Urothelium cell line (cell line): Measurements from ENCODE around the gene RSPRY1.

Experiments
- DNase-seq: peaks from one replicate; pipeline ENCODE4 v3.0.0; 2011; ENCODE audit warnings: low spot score, mixed read lengths
- FAIRE-seq: peaks from 2 replicates; lab custom pipeline; 2011; peaks lifted over from hg19 to GRCh38; lab: Jason Lieb, UNC

RSPRY1 gene

DNA sequence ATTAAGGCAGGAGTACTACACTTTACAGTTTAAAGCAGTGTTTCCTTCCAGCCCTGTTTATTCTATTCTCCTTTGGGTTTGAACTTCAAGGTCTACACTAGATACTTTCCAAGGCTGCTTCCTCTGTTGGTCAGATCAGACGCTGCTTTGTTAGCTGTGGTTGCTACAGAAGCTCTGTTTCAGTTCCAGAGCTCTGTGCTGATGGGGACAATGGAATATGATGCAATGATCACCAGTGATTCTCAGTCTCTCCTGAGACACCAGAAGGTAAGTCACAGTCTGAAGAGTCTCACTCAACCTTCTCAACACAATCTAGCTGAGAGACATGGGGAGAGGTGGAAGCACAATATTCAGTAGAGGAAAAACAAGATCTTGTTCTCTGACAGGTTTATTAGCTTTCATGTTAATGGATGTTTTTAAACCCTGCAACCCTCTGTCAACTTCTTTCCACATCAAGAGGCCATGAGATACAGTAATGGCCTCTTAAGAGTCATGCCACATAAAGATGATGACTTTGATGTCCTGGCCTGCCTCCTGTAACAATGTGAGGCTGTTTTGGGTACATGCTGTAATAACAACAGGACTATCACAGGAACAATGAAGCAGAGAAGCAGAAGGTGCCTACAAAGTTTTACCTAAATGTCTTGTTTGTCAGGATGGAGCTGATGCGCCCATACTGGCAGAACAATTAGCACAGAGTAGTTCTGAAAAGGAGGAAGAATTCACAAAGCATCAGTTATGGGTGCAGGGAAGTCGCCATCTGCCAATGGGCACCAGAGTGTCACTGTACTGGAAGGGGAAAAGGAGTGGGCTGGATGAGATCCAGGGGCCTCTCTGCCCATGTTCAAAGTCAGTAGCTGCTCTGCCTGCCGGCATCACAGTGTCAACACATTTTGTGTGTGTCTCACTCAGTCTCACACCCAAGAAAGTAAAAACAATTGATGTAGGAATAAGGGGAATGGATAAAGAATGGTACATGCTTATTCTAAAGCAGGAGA is 33.7 kb upstream of the RSPRY1 start:
- FAIRE-seq (no peak), DNase-seq (no peak)

DNA sequence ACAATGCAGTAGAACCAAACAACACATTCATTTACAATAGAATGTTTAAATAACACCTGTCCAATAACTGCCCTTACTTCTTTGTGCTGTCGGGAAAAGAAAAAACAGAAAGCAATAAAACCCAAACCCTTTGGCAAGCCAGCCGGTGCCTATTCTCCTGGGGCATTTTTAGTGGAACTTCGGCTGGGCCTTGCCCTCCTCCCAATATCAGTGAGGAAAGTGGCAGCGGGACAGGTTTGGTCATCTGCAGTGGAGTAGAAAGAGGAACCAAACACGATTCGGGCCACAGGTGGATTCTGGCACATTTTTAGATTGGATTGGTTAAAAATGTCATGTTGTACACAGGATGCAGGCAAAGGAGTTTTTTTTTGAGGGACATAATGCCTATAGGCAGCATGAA is 32.3 kb upstream of the RSPRY1 start:
- DNase-seq (no peak), FAIRE-seq (no peak)

GRCh38 chr16:57155702-57156350 is 30.3 kb upstream of the RSPRY1 start:
- DNase-seq, result no peak
- no peak for FAIRE-seq

DNA sequence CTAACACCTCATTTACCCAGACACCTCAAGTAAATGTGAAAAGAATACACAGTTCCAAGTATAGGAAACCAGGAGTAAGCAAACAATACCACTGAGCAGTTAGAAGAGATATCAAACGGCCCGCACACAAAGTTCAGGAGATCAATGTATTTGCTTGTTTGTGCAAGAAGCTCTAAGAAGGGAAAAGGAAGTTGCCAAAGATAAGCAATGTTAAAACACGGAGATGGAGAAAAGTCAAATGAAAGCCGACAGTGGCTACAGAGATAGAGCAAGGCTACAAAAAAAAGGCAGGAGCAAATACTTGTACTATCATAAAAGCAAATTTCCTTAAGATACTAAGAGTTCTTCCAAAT is 29.8 kb upstream of the RSPRY1 start:
- FAIRE-seq (no peak), DNase-seq (no peak)

DNA sequence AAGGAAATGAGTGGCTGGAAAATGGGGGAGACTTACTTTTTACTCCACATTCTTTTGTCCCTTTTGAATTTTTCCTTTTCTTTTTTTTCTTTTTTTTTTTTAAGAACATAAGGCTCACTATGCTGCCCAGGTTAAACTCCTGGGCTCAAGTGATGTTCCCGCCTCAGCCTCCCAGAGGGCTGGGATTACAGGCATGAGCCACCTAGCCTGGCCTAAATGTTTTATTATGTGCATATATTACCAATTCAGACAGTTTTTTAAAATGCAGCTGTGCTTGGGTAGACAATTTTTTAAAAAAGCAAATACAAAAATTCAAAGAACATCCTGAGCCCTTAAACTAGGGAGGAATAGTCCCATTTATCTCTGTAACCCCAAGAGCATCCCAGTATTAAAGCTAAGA is 28.6 kb upstream of the RSPRY1 start:
- DNase-seq (no peak), FAIRE-seq (no peak)

GRCh38 chr16:57159447-57159846 is 26.7 kb upstream of the RSPRY1 start:
- no peak for DNase-seq
- no peak for FAIRE-seq

DNA sequence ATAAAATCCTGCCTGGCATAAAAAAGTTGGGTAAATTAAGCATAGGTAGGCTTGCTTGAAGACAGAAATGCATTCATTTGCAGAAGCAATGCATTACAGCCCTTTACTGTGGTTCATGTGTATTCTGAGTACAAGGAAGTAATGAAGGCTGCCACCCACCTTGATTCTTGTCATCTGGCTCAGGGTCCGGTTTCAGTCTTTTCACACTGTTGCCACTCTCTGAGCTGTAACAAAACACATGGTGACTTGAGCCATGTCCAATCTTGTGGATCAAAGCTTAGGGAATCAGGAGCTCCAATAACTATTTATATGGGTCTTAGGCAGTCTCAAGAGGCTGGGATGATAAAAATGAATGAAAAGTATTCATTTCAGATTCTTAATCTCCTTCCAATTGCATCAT is 22.3 kb upstream of the RSPRY1 start:
- DNase-seq (no peak), FAIRE-seq (no peak)

GRCh38 chr16:57165483-57165882 is 20.6 kb upstream of the RSPRY1 start:
- FAIRE-seq (no peak), DNase-seq (no peak)

- DNase-seq, result no peak
- FAIRE-seq, result no peak
Observed at GRCh38 chr16:57165938-57166337, 20.2 kb upstream of the RSPRY1 start.

- DNase-seq (no peak), FAIRE-seq (no peak)
Observed at GRCh38 chr16:57166451-57166850, 19.7 kb upstream of the RSPRY1 start.

- FAIRE-seq (no peak), DNase-seq (no peak)
Observed at GRCh38 chr16:57166951-57167350, 19.2 kb upstream of the RSPRY1 start.

DNA sequence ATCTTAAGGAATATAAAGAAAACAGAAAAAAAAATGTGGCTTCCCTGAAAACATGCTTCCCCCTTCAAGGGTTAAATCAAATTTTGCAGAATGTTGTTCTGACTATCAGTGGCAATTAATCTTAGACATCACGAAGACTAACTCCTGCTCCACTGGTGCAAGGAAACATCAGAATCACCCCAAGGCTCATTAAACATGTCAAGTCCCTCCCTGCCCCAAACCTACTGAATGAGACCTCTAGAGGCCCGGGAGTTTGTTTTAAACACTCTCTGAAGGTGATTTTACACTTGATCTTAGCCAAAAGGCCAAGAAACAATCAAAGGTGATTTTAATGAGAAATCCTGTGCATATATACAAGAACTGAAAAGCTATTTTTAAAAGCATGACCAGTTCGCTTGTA is 18.6 kb upstream of the RSPRY1 start:
- FAIRE-seq (no peak), DNase-seq (no peak)

DNA sequence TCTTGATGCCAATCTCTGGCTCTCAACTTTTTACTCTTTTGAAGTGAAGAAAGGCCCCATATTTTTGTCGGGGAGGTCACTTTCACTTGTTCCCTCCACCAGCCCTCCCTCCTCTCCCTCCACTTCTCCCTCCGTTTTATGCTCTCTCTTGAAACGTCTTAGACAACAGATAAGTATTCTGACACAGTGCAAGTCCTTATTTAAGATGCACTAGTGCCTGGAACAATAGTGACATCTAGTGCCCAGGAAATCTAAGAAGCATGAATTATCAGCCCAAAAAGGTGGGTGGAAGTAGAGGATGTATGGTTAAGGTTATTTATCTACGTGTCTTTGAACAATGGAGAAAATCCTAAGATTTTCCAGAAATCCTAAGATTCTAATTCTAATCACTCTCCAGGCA is 18.2 kb upstream of the RSPRY1 start:
- DNase-seq (no peak), FAIRE-seq (no peak)

GRCh38 chr16:57169327-57169726 is 16.8 kb upstream of the RSPRY1 start:
- no peak for FAIRE-seq

GRCh38 chr16:57172721-57173290 is 13.3 kb upstream of the RSPRY1 start:
- FAIRE-seq, result no peak
- DNase-seq, result no peak

More at GRCh38 chr16:57169327-57169726, 16.8 kb upstream of the RSPRY1 start:
- no peak for DNase-seq

DNA sequence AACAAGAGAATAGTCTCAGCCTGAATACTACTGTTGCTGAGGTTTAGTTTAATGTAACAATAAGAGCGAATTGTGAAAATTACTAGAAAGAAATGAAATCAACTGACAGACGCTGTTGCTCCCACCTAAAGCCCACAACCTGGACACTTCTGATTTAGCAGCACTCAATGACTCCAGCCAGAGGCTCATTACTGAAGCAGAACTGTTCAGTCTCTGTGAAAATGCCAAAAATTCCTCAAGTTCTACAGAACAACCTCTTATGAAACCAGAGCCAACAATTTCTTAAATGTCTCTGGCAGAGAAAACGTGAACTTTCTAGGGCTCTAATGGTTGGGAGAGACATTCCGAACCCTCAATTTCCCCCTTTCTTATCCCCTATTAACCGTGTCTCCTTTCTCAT is 10.2 kb upstream of the RSPRY1 start:
- DNase-seq, result no peak
- no peak for FAIRE-seq

GRCh38 chr16:57178196-57178595 is 7.9 kb upstream of the RSPRY1 start:
- FAIRE-seq (no peak), DNase-seq (no peak)

GRCh38 chr16:57178793-57179212 is 7.3 kb upstream of the RSPRY1 start:
- no peak for FAIRE-seq

DNA sequence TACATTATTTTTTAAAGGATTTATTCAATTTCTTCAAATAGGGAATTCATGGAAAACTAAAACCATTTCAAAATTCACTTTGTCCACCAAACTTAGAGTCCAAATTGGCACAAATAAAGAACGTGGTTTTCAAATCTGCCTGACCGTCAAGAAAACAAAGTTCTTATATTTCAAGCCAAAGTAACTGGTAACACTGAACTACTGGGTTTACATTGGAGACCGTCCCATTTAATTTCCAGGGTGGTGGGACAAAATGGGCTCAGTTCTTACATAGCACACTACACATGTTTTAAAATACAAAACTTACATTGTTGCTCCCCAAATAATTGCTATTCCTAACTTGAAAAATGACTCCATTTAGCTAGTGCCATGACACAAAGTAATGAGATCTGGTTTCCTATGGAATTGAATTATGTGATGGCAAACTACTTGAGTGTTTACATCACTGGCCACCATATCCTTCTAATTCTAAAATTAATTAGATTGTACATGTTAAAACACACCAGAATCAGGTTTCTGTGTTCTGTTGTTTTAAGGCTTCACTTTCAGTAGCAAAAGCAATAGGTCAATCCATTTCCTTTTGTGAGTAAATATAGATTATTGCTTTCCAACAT is 6.8 kb upstream of the RSPRY1 start:
- DNase-seq (no peak), FAIRE-seq (no peak)

More at GRCh38 chr16:57178793-57179212, 7.3 kb upstream of the RSPRY1 start:
- DNase-seq, result no peak

DNA sequence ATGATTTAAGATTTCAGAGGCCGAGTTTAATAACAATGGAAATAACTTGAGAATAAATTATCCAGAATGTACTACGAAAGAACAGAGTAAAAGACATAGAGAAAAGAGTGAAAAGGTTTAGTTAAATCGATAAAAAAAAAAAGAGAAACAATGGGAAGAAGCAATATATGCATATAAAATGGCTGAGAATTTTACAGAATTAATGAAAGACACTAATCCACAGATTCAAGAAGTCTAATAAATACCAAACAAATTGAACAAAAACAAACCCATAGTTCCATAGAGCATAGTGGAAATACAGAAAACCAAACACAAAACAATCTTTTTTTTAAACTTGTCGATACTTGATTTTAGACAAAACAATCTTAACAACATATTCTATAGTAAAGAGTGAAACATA is 2.0 kb upstream of the RSPRY1 start:
- FAIRE-seq, result no peak

GRCh38 chr16:57184887-57185445 is 1.2 kb upstream of the RSPRY1 start:
- DNase-seq (no peak), FAIRE-seq (no peak)

More for the DNA sequence above, 2.0 kb upstream of the RSPRY1 start:
- DNase-seq, result no peak
